Right atrium auricular region (tissue), 2 donors: ENCODE results near the gene TMEM163. TPM values are rescaled to one million over a fixed set of nuclear protein-coding genes. Genes with fewer than 3 reads are reported as not detected.
"Not testable (repeated sequence)": the region's sequence is repeated elsewhere in the genome, so short reads cannot be mapped to it uniquely, and the experiment has no call there.

Experiments
- DNase-seq: peaks from one replicate; pipeline ENCODE4 v3.0.0-alpha.2; 2019; ENCODE audit warnings: low spot score
- H3K27ac ChIP-seq, 2 donors: fragments of 200-600 bp; sonication (generic); 1 replicate in 1 of 2; 2 replicates in 1 of 2; pipeline ENCODE4 v1.5.1; 2016 to 2019
- H3K27me3 ChIP-seq, 2 donors: fragments of 200-600 bp; sonication (generic); one replicate each; pipeline versions ENCODE4 v1.5.1 to v1.6.0; 2017 to 2019
- H3K36me3 ChIP-seq: fragments of 200-600 bp; sonication (generic); one replicate; pipeline ENCODE4 v1.5.1; 2016
- H3K4me1 ChIP-seq, 2 donors: fragments of 200-600 bp; sonication (generic); one replicate each; pipeline versions ENCODE4 v1.5.1 to v1.6.0; 2017 to 2019
- H3K4me3 ChIP-seq, 2 donors: fragments of 200-600 bp; sonication (generic); 1 replicate in 1 of 2; 2 replicates in 1 of 2; pipeline ENCODE4 v1.5.1; 2017 to 2019; ENCODE audit warnings: mild to moderate bottlenecking in 1 of 2, moderate library complexity in 1 of 2
- H3K9me3 ChIP-seq, 2 donors: fragments of 200-600 bp; sonication (generic); one replicate each; pipeline ENCODE4 v1.5.1; 2019
- CTCF ChIP-seq, 2 donors: fragments of 200-600 bp; sonication (generic); IDR thresholded peaks; one replicate each; pipeline ENCODE4 v1.5.1; 2019; ENCODE audit warnings: antibody characterized with exemption in 2 of 2
- total RNA-seq, 2 donors: library from RNA; depleted of rRNA; stranded (reverse); fragments of >200 nt; gene quantifications; one replicate each; pipeline ENCODE4 v1.1.0, GENCODE V29; 2016

TMEM163 gene
- total RNA-seq, 2 donors from 2014 or later, result 3.1 to 8.9 TPM

GRCh38 chr2:134572314-134573084 lies 146.3 kb downstream of the TMEM163 start:
- DNase-seq, result no peak
- H3K4me1 ChIP-seq, result no peaks in the 10 kb centered on the region
- no peaks in the 10 kb centered on the region for H3K36me3 ChIP-seq
- H3K4me3 ChIP-seq, result no peak overlapping the region
- H3K27ac ChIP-seq, result no peak overlapping the region
- no peaks in the 10 kb centered on the region for H3K9me3 ChIP-seq
- no peaks in the 10 kb centered on the region for H3K27me3 ChIP-seq
- no peak for TF ChIP-seq CTCF (IDR thresholded peaks at IDR 0.05)

DNA sequence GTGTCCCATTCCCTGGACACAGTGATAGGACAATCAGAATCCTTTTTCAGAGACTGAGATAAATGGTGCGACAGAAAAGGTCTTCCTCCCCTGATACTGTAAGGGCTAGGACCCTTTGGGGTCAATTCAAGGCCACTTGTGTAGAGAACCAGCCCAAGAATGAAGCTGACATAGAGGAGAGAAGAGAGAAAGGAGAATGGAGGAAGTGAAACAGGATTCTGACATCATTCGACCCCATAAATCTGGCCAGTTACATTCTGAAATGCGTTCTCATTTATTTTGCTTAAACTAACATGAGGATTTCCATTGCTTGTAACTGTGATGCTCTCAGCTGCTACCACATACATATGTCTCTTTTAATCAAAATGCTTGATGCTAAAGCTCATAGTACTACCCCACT lies 148.1 kb downstream of the TMEM163 start:
- Histone ChIP-seq H3K36me3 (no peaks in the 10 kb centered on the region), H3K4me1 (no peaks in the 10 kb centered on the region), H3K27me3 (no peaks in the 10 kb centered on the region), H3K9me3 (no peaks in the 10 kb centered on the region), H3K27ac (no peak overlapping the region), H3K4me3 (no peak overlapping the region)
- TF ChIP-seq CTCF (IDR thresholded peaks at IDR 0.05), result no peak
- no peak for DNase-seq

GRCh38 chr2:134568413-134568812 lies 150.4 kb downstream of the TMEM163 start:
- Histone ChIP-seq H3K4me3 (no peak overlapping the region), H3K27ac (no peak overlapping the region), H3K36me3 (no peaks in the 10 kb centered on the region), H3K27me3 (no peaks in the 10 kb centered on the region), H3K4me1 (no peaks in the 10 kb centered on the region), H3K9me3 (no peaks in the 10 kb centered on the region)
- no peak for DNase-seq
- no peak for TF ChIP-seq CTCF (IDR thresholded peaks at IDR 0.05)

DNA sequence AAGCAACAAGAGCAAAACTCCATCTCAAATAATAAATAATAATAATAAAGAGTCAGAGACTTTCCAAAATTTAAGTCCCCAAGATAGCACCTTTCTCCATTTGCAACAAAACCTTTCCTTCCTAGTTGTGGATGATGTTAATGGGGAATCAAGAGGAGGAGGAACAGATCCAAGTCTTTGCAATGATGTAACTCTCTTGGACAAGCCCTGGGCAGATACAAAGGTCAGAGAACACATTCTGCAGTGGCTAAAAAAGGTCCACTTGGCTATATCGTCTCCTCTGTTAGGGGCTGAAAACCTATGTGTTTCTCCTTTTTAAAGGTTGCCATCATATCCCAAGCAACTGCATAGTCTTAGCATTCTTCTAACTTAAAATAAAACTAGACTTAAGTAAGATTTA lies 151.1 kb downstream of the TMEM163 start:
- DNase-seq, result no peak
- Histone ChIP-seq H3K27me3 (no peaks in the 10 kb centered on the region), H3K36me3 (no peaks in the 10 kb centered on the region), H3K4me1 (no peaks in the 10 kb centered on the region), H3K9me3 (no peaks in the 10 kb centered on the region), H3K4me3 (no peak overlapping the region), H3K27ac (no peak overlapping the region)
- TF ChIP-seq CTCF (IDR thresholded peaks at IDR 0.05), result no peak

GRCh38 chr2:134564955-134565354 lies 153.8 kb downstream of the TMEM163 start:
- not testable (repeated sequence) for H3K4me1 ChIP-seq, H3K36me3 ChIP-seq, H3K27ac ChIP-seq, DNase-seq, H3K4me3 ChIP-seq, H3K9me3 ChIP-seq, H3K27me3 ChIP-seq

DNA sequence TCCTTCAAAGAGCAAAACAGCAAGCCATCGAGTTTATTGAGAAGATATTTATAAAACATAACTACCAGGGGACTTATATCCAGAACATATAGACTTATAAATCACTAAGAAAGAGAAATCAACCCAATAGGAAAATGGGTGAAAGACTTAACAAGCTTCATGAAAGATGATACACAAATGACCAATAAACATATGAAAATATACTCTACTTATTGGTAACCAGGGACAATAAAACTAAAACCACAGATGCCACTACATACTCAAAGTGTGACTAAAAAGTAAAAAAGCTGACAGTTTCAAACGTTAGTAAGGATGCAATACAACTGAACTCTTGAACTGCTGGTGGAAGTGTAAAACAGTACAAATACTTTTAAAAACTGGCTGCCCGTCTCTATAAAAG lies 154.3 kb downstream of the TMEM163 start:
- no peaks in the 10 kb centered on the region for H3K36me3 ChIP-seq
- TF ChIP-seq CTCF (IDR thresholded peaks at IDR 0.05), result no peak
- no peaks in the 10 kb centered on the region for H3K4me1 ChIP-seq
- no peak overlapping the region for H3K4me3 ChIP-seq
- no peaks in the 10 kb centered on the region for H3K27me3 ChIP-seq
- DNase-seq, result no peak
- H3K27ac ChIP-seq, result no peak overlapping the region
- no peaks in the 10 kb centered on the region for H3K9me3 ChIP-seq
